Stomach (tissue), 4 donors: ENCODE results near the gene CREB5.

Experiments
- CTCF ChIP-seq, 7 experiments: fragments of 450-650 bp in 4 of 7; fragments of 200-600 bp in 3 of 7; sonication (generic) in 3 of 7; IDR thresholded peaks; one replicate each; pipeline ENCODE4 v1.5.1; 2016 to 2019; ENCODE audit warnings: antibody characterized with exemption in 7 of 7, control low read depth in 2 of 7, mild to moderate bottlenecking in 1 of 7
- EP300 ChIP-seq: sonication (generic); formaldehyde crosslinking; IDR thresholded peaks from one replicate; pipeline ENCODE4 v1.6.1; 2017; ENCODE audit warnings: antibody characterized with exemption

GRCh38 chr7:28546067-28546466 lies 133.7 kb downstream of the CREB5 start:
- no peak for TF ChIP-seq CTCF (IDR thresholded peaks at IDR 0.05)
- no peak for TF ChIP-seq EP300
